Osteocyte (in vitro differentiated cells): ENCODE measurements around the gene CORO2A. TPM values are rescaled to one million over a fixed set of nuclear protein-coding genes. Genes with fewer than 3 reads are reported as not detected.

ENCODE experiments used
- DNase-seq: peaks from one replicate; pipeline ENCODE4 v3.0.0; 2021; ENCODE audit warnings: mixed read lengths; ENCODE audit not compliant: unreplicated experiment; ENCODE audit errors: extremely low spot score
- H3K27ac Mint-ChIP-seq: one replicate; pipeline ENCODE4 v1.8.0; 2021; ENCODE audit warnings: mild to moderate bottlenecking, mixed read lengths; ENCODE audit not compliant: unreplicated experiment
- H3K27me3 Mint-ChIP-seq: one replicate; pipeline ENCODE4 v1.8.0; 2021; ENCODE audit warnings: mixed read lengths; ENCODE audit not compliant: unreplicated experiment
- H3K36me3 Mint-ChIP-seq: one replicate; pipeline ENCODE4 v1.8.0; 2021; ENCODE audit warnings: mixed read lengths; ENCODE audit not compliant: unreplicated experiment
- H3K4me1 Mint-ChIP-seq: one replicate; pipeline ENCODE4 v1.8.0; 2021; ENCODE audit warnings: mixed read lengths; ENCODE audit not compliant: unreplicated experiment
- H3K4me3 Mint-ChIP-seq: one replicate; pipeline ENCODE4 v1.8.0; 2021; ENCODE audit warnings: mild to moderate bottlenecking, moderate library complexity, mixed read lengths; ENCODE audit not compliant: unreplicated experiment
- H3K9me3 Mint-ChIP-seq: one replicate; pipeline ENCODE4 v1.8.0; 2021; ENCODE audit warnings: mixed read lengths; ENCODE audit not compliant: unreplicated experiment
- CTCF ChIP-seq: fragments of 200-600 bp; sonication (generic); IDR thresholded peaks from 2 replicates; pipeline ENCODE4 v1.5.0; 2021; ENCODE audit warnings: antibody characterized with exemption, mild to moderate bottlenecking, moderate library complexity
- total RNA-seq: library from RNA; stranded (reverse); gene quantifications from 2 replicates; pipeline ENCODE4 v1.2.1, GENCODE V29; 2021

The CORO2A gene
- total RNA-seq, 1 donor from 2014 or later, result 1.8 TPM

- H3K27ac Mint-ChIP-seq, result no peak overlapping the region
- TF ChIP-seq CTCF, result no peak
- H3K4me3 Mint-ChIP-seq, result no peak overlapping the region
- peaks cover 5% of the 10 kb centered on the region for H3K4me1 Mint-ChIP-seq
- DNase-seq, result no peak
- H3K36me3 Mint-ChIP-seq, result no peaks in the 10 kb centered on the region
- no peaks in the 10 kb centered on the region for H3K9me3 Mint-ChIP-seq
- no peaks in the 10 kb centered on the region for H3K27me3 Mint-ChIP-seq
Measured at GRCh38 chr9:98164912-98165311, 27.5 kb downstream of the CORO2A start.

DNA sequence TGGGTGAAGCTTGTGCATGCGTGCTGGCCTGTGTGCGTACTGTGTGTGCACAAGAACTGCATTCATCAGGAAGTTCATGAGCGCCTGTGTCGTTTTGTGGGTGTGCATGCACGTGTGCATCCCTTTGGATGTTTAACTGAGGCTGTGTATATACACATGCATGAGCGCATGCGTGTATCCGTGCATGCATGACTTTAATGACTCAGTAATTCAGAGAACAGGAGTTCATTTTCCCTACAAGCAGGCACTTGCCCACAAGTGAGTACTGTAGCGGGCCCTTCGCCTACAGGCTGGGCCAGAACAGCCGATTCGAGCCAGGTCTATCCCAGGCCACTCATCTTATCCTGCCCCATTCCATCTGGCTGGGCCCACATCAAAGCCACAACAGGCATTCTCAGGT is 29.8 kb downstream of the CORO2A start:
- H3K27ac Mint-ChIP-seq, result no peak overlapping the region
- no peak overlapping the region for H3K4me3 Mint-ChIP-seq
- no peaks in the 10 kb centered on the region for H3K9me3 Mint-ChIP-seq
- DNase-seq, result no peak
- no peaks in the 10 kb centered on the region for H3K27me3 Mint-ChIP-seq
- no peak for TF ChIP-seq CTCF
- H3K4me1 Mint-ChIP-seq, result no peaks in the 10 kb centered on the region
- H3K36me3 Mint-ChIP-seq, result no peaks in the 10 kb centered on the region

DNA sequence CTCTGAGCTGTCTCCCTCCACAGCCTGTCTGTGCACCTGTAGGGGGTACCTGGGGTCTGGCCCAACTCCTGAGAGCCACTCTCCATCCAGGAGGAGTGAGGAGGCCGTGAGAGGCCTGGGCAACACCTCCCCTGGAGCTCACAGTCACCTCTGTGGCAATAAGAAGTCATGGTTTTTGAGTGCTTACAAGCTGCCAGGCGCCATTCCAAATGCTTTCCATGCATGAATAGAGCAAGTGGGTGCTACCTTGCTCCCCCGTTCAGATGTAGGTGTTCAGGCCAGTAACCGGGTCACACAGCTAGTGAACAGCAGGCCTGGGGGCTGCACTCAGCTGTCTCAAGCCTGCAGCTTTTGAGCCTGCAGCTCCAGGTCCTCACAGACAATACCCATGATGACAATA is 30.6 kb downstream of the CORO2A start:
- Mint-ChIP-seq H3K9me3 (no peaks in the 10 kb centered on the region), H3K27me3 (no peaks in the 10 kb centered on the region), H3K4me1 (no peaks in the 10 kb centered on the region), H3K4me3 (no peak overlapping the region), H3K36me3 (no peaks in the 10 kb centered on the region), H3K27ac (no peak overlapping the region)
- no peak for DNase-seq
- TF ChIP-seq CTCF, result no peak

GRCh38 chr9:98159790-98160189 is 32.6 kb downstream of the CORO2A start:
- Mint-ChIP-seq H3K27me3 (no peaks in the 10 kb centered on the region), H3K9me3 (no peaks in the 10 kb centered on the region), H3K36me3 (no peaks in the 10 kb centered on the region), H3K4me1 (no peaks in the 10 kb centered on the region), H3K4me3 (no peak overlapping the region), H3K27ac (no peak overlapping the region)
- no peak for TF ChIP-seq CTCF
- no peak for DNase-seq

DNA sequence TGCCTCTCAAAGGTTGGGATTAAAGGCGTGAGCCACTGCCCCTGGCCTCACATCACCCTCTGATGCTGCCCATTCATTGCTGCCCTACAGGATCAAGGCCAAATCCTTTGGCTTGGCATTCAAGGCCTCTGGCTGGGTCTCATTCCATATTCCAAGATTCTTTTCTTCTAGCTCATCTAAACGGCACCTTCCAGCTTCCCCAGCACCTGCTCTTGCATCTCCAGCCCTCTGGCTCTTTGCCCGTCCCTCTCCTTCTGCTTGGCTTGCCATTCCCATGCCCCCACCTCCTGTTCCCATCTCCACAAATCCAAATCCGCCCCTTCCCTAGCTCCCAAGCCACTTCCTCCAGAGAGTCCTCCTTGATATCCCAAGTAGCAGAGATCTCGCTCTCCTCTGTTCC is 33.1 kb downstream of the CORO2A start:
- TF ChIP-seq CTCF, result no peak
- H3K4me3 Mint-ChIP-seq, result no peak overlapping the region
- no peaks in the 10 kb centered on the region for H3K9me3 Mint-ChIP-seq
- H3K4me1 Mint-ChIP-seq, result no peaks in the 10 kb centered on the region
- no peaks in the 10 kb centered on the region for H3K36me3 Mint-ChIP-seq
- DNase-seq, result no peak
- no peak overlapping the region for H3K27ac Mint-ChIP-seq
- H3K27me3 Mint-ChIP-seq, result no peaks in the 10 kb centered on the region
